Activated CD4-positive, alpha-beta T cell treated with anti-CD3 and anti-CD28 coated beads, Interleukin-2, amount 10 ng/mL, durations not matched to agents 7 days and 5 days (primary cell): ENCODE data around the gene KCNE4. TPM values are rescaled to one million over a fixed set of nuclear protein-coding genes. Genes with fewer than 3 reads are reported as not detected.

Experiments used
- CTCF ChIA-PET: fragments of 350-600 bp; sonication (Branson Sonifier 250); formaldehyde crosslinking; loops from one replicate; lab custom pipeline; 2021; ENCODE audit warnings: antibody characterized with exemption; lab: Charles Lee
- POLR2A ChIA-PET: fragments of 350-600 bp; sonication (Branson Sonifier 250); formaldehyde crosslinking; loops from one replicate; lab custom pipeline; 2021; ENCODE audit warnings: antibody characterized with exemption; lab: Charles Lee
- DNase-seq: peaks from one replicate; pipeline ENCODE4 v3.0.0-alpha.2; 2020
- H3K27ac Mint-ChIP-seq: one replicate; pipeline ENCODE4 v1.8.0; 2021; ENCODE audit warnings: mild to moderate bottlenecking, moderate library complexity, mixed read lengths
- H3K27me3 Mint-ChIP-seq: one replicate; pipeline ENCODE4 v1.8.0; 2021; ENCODE audit warnings: mixed read lengths
- H3K36me3 Mint-ChIP-seq: one replicate; pipeline ENCODE4 v1.8.0; 2021; ENCODE audit warnings: low read depth, mixed read lengths
- H3K4me1 Mint-ChIP-seq: one replicate; pipeline ENCODE4 v1.8.0; 2021; ENCODE audit warnings: mixed read lengths
- H3K4me3 Mint-ChIP-seq: one replicate; pipeline ENCODE4 v1.8.0; 2021; ENCODE audit warnings: mild to moderate bottlenecking, moderate library complexity, mixed read lengths
- H3K9me3 Mint-ChIP-seq: one replicate; pipeline ENCODE4 v1.8.0; 2021; ENCODE audit warnings: mixed read lengths
- total RNA-seq, 2 experiments: library from RNA; stranded (reverse); gene quantifications; one replicate each; pipeline ENCODE4 v1.2.3, GENCODE V29; 2021

The KCNE4 gene
- total RNA-seq, 2 experiments from 2014 or later, result not detected

- H3K36me3 Mint-ChIP-seq, result no peaks in the 10 kb centered on the region
- ChIA-PET POLR2A (no interaction called here), CTCF (no interaction called here)
- no peaks in the 10 kb centered on the region for H3K27me3 Mint-ChIP-seq
- no peaks in the 10 kb centered on the region for H3K4me1 Mint-ChIP-seq
- no peak overlapping the region for H3K4me3 Mint-ChIP-seq
- H3K27ac Mint-ChIP-seq, result no peak overlapping the region
- DNase-seq, result no peak
- H3K9me3 Mint-ChIP-seq, result no peaks in the 10 kb centered on the region
Observed at GRCh38 chr2:223027442-223027841, 24.5 kb upstream of the KCNE4 start.

GRCh38 chr2:223029287-223029686 lies 22.7 kb upstream of the KCNE4 start:
- Mint-ChIP-seq H3K27me3 (no peaks in the 10 kb centered on the region), H3K36me3 (no peaks in the 10 kb centered on the region), H3K9me3 (no peaks in the 10 kb centered on the region), H3K4me3 (no peak overlapping the region), H3K4me1 (no peaks in the 10 kb centered on the region), H3K27ac (no peak overlapping the region)
- CTCF ChIA-PET, result no interaction called here
- POLR2A ChIA-PET, result no interaction called here
- DNase-seq, result no peak

GRCh38 chr2:223032187-223033142 lies 19.5 kb upstream of the KCNE4 start:
- H3K36me3 Mint-ChIP-seq, result no peaks in the 10 kb centered on the region
- ChIA-PET POLR2A (no interaction called here), CTCF (no interaction called here)
- no peak for DNase-seq
- H3K27me3 Mint-ChIP-seq, result no peaks in the 10 kb centered on the region
- H3K4me1 Mint-ChIP-seq, result no peaks in the 10 kb centered on the region
- H3K27ac Mint-ChIP-seq, result no peak overlapping the region
- H3K9me3 Mint-ChIP-seq, result no peaks in the 10 kb centered on the region
- no peak overlapping the region for H3K4me3 Mint-ChIP-seq

- no peaks in the 10 kb centered on the region for H3K27me3 Mint-ChIP-seq
- H3K36me3 Mint-ChIP-seq, result no peaks in the 10 kb centered on the region
- no peaks in the 10 kb centered on the region for H3K4me1 Mint-ChIP-seq
- POLR2A ChIA-PET, result no interaction called here
- H3K4me3 Mint-ChIP-seq, result no peak overlapping the region
- H3K9me3 Mint-ChIP-seq, result no peaks in the 10 kb centered on the region
- no peak for DNase-seq
- no peak overlapping the region for H3K27ac Mint-ChIP-seq
- CTCF ChIA-PET, result no interaction called here
Observed at GRCh38 chr2:223034221-223034975, 17.6 kb upstream of the KCNE4 start.

GRCh38 chr2:223036790-223037444 lies 15.1 kb upstream of the KCNE4 start:
- Mint-ChIP-seq H3K4me1 (no peaks in the 10 kb centered on the region), H3K27ac (no peak overlapping the region), H3K4me3 (no peak overlapping the region), H3K9me3 (no peaks in the 10 kb centered on the region), H3K27me3 (no peaks in the 10 kb centered on the region), H3K36me3 (no peaks in the 10 kb centered on the region)
- CTCF ChIA-PET, result no interaction called here
- no peak for DNase-seq
- POLR2A ChIA-PET, result no interaction called here

GRCh38 chr2:223037445-223037800 lies 14.6 kb upstream of the KCNE4 start:
- POLR2A ChIA-PET, result no interaction called here
- no peaks in the 10 kb centered on the region for H3K27me3 Mint-ChIP-seq
- H3K9me3 Mint-ChIP-seq, result no peaks in the 10 kb centered on the region
- H3K36me3 Mint-ChIP-seq, result no peaks in the 10 kb centered on the region
- H3K4me3 Mint-ChIP-seq, result no peak overlapping the region
- no peak for DNase-seq
- CTCF ChIA-PET, result interaction anchor here (0.5 kb wide), 1 partner anchor 684 kb away, joined by 3 read pairs; no protein-coding TSS in a partner anchor
- no peak overlapping the region for H3K27ac Mint-ChIP-seq
- no peaks in the 10 kb centered on the region for H3K4me1 Mint-ChIP-seq

- no peak for DNase-seq
- H3K27me3 Mint-ChIP-seq, result no peaks in the 10 kb centered on the region
- ChIA-PET POLR2A (no interaction called here), CTCF (no interaction called here)
- H3K36me3 Mint-ChIP-seq, result no peaks in the 10 kb centered on the region
- H3K4me1 Mint-ChIP-seq, result no peaks in the 10 kb centered on the region
- H3K4me3 Mint-ChIP-seq, result no peak overlapping the region
- no peak overlapping the region for H3K27ac Mint-ChIP-seq
- no peaks in the 10 kb centered on the region for H3K9me3 Mint-ChIP-seq
Observed at GRCh38 chr2:223039618-223040017, 12.4 kb upstream of the KCNE4 start.

GRCh38 chr2:223040527-223040926 lies 11.5 kb upstream of the KCNE4 start:
- Mint-ChIP-seq H3K4me1 (no peaks in the 10 kb centered on the region), H3K27me3 (no peaks in the 10 kb centered on the region), H3K4me3 (no peak overlapping the region), H3K36me3 (no peaks in the 10 kb centered on the region), H3K9me3 (no peaks in the 10 kb centered on the region), H3K27ac (no peak overlapping the region)
- ChIA-PET CTCF (no interaction called here), POLR2A (no interaction called here)
- DNase-seq, result no peak

- ChIA-PET CTCF (no interaction called here), POLR2A (no interaction called here)
- Mint-ChIP-seq H3K36me3 (no peaks in the 10 kb centered on the region), H3K27me3 (no peaks in the 10 kb centered on the region), H3K27ac (no peak overlapping the region), H3K4me1 (no peaks in the 10 kb centered on the region), H3K4me3 (no peak overlapping the region), H3K9me3 (no peaks in the 10 kb centered on the region)
- DNase-seq, result no peak
Observed at GRCh38 chr2:223041527-223042109, 10.4 kb upstream of the KCNE4 start.

GRCh38 chr2:223042284-223042683 lies 9.7 kb upstream of the KCNE4 start:
- Mint-ChIP-seq H3K36me3 (no peaks in the 10 kb centered on the region), H3K9me3 (no peaks in the 10 kb centered on the region), H3K4me1 (no peaks in the 10 kb centered on the region), H3K4me3 (no peak overlapping the region), H3K27ac (no peak overlapping the region), H3K27me3 (no peaks in the 10 kb centered on the region)
- ChIA-PET POLR2A (no interaction called here), CTCF (no interaction called here)
- DNase-seq, result no peak

GRCh38 chr2:223042704-223043118 lies 9.3 kb upstream of the KCNE4 start:
- Mint-ChIP-seq H3K9me3 (no peaks in the 10 kb centered on the region), H3K27me3 (no peaks in the 10 kb centered on the region), H3K4me1 (no peaks in the 10 kb centered on the region), H3K36me3 (no peaks in the 10 kb centered on the region), H3K27ac (no peak overlapping the region), H3K4me3 (no peak overlapping the region)
- CTCF ChIA-PET, result no interaction called here
- DNase-seq, result no peak
- POLR2A ChIA-PET, result no interaction called here

- Mint-ChIP-seq H3K27me3 (no peaks in the 10 kb centered on the region), H3K4me1 (no peaks in the 10 kb centered on the region), H3K4me3 (no peak overlapping the region), H3K27ac (no peak overlapping the region), H3K36me3 (no peaks in the 10 kb centered on the region), H3K9me3 (no peaks in the 10 kb centered on the region)
- ChIA-PET CTCF (no interaction called here), POLR2A (no interaction called here)
- DNase-seq, result no peak
Observed at GRCh38 chr2:223043164-223043941, 8.6 kb upstream of the KCNE4 start.
